Liver (tissue), 9 donors: ENCODE measurements around the gene GLOD5. TPM values are rescaled to one million over a fixed set of nuclear protein-coding genes. Genes with fewer than 3 reads are reported as not detected.

Experiments used
- DNase-seq: peaks from one replicate; pipeline ENCODE4 v3.0.0-alpha.2; 2017; ENCODE audit warnings: low spot score
- H3K27ac ChIP-seq, 2 donors: one replicate each; pipeline ENCODE4 v1.7.0; 2013; ENCODE audit warnings: inconsistent platforms in 2 of 2, low read length in 2 of 2, control low read depth in 1 of 2, low read depth in 1 of 2, mild to moderate bottlenecking in 1 of 2
- H3K27me3 ChIP-seq, 4 donors: one replicate each; pipeline versions ENCODE4 v1.6.1 to v1.7.0; 2013; ENCODE audit warnings: low read length in 3 of 4, inconsistent platforms in 1 of 4, mild to moderate bottlenecking in 1 of 4, moderate library complexity in 1 of 4; ENCODE audit not compliant: control insufficient read depth in 4 of 4, insufficient read depth in 4 of 4
- H3K36me3 ChIP-seq, 4 donors: one replicate each; pipeline versions ENCODE4 v1.6.1 to v1.7.0; 2013; ENCODE audit warnings: low read length in 3 of 4, mild to moderate bottlenecking in 3 of 4, low read depth in 1 of 4, moderate library complexity in 1 of 4; ENCODE audit not compliant: control insufficient read depth in 4 of 4, insufficient read depth in 3 of 4
- H3K4me1 ChIP-seq, 4 donors: one replicate each; pipeline versions ENCODE4 v1.6.1 to v1.7.0; 2013; ENCODE audit warnings: low read length in 3 of 4, mild to moderate bottlenecking in 3 of 4, moderate library complexity in 1 of 4; ENCODE audit not compliant: control insufficient read depth in 4 of 4, insufficient read depth in 4 of 4
- H3K4me3 ChIP-seq, 3 donors: one replicate each; pipeline versions ENCODE4 v1.6.1 to v1.7.0; 2013; ENCODE audit warnings: low read length in 3 of 3, control low read depth in 1 of 3, low read depth in 1 of 3, mild to moderate bottlenecking in 1 of 3
- H3K9ac ChIP-seq, 2 donors: one replicate each; pipeline ENCODE4 v1.7.0; 2013; ENCODE audit warnings: low read length in 2 of 2, mild to moderate bottlenecking in 2 of 2, moderate library complexity in 2 of 2, control low read depth in 1 of 2, low read depth in 1 of 2
- H3K9me3 ChIP-seq, 4 donors: one replicate each; pipeline versions ENCODE4 v1.6.1 to v1.7.0; 2013; ENCODE audit warnings: low read length in 3 of 4; ENCODE audit not compliant: control insufficient read depth in 4 of 4
- ATF3 ChIP-seq: IDR thresholded peaks from 2 replicates; pipeline ENCODE4 v1.6.1; 2016; ENCODE audit warnings: antibody characterized with exemption
- CTCF ChIP-seq: fragments of 150-350 bp; IDR thresholded peaks from 2 replicates; pipeline ENCODE4 v1.5.1; 2017; ENCODE audit warnings: improper control_type of control experiment, low read depth, low read length; ENCODE audit not compliant: missing input control
- EGR1 ChIP-seq, 2 donors: IDR thresholded peaks; 2 replicates each; pipeline ENCODE4 v1.6.1; 2016 to 2018; ENCODE audit warnings: antibody characterized with exemption in 2 of 2, low read depth in 2 of 2
- FOXA1 ChIP-seq: IDR thresholded peaks from 2 replicates; pipeline ENCODE4 v1.6.1; 2016; ENCODE audit warnings: antibody characterized with exemption
- FOXA2 ChIP-seq: IDR thresholded peaks from 2 replicates; pipeline ENCODE4 v1.6.1; 2016; ENCODE audit warnings: antibody characterized with exemption
- GABPA ChIP-seq, 2 donors: IDR thresholded peaks in 1 of 2; conservative IDR thresholded peaks in 1 of 2; 2 replicates each; pipeline ENCODE4 v1.6.1; 2016; ENCODE audit warnings: antibody characterized with exemption in 2 of 2, mild to moderate bottlenecking in 1 of 2, moderate library complexity in 1 of 2
- HNF4A ChIP-seq, 2 donors: conservative IDR thresholded peaks; 2 replicates each; pipeline ENCODE4 v1.6.1; 2016; ENCODE audit warnings: antibody characterized with exemption in 2 of 2, mild to moderate bottlenecking in 2 of 2
- HNF4G ChIP-seq: IDR thresholded peaks from 2 replicates; pipeline ENCODE4 v1.6.1; 2016; ENCODE audit warnings: antibody characterized with exemption
- JUND ChIP-seq, 2 donors: IDR thresholded peaks; 2 replicates each; pipeline ENCODE4 v1.6.1; 2016; ENCODE audit warnings: antibody characterized with exemption in 2 of 2
- MAX ChIP-seq: IDR thresholded peaks from 2 replicates; pipeline ENCODE4 v1.6.1; 2016; ENCODE audit warnings: antibody characterized with exemption
- NR2F2 ChIP-seq: IDR thresholded peaks from 2 replicates; pipeline ENCODE4 v1.6.1; 2016; ENCODE audit warnings: antibody characterized with exemption
- RAD21 ChIP-seq, 2 donors: IDR thresholded peaks; 2 replicates each; pipeline ENCODE4 v1.6.1; 2016; ENCODE audit warnings: antibody characterized with exemption in 2 of 2, mild to moderate bottlenecking in 2 of 2
- REST ChIP-seq: IDR thresholded peaks from 2 replicates; pipeline ENCODE4 v1.6.1; 2016; ENCODE audit warnings: antibody characterized with exemption, mild to moderate bottlenecking
- RXRA ChIP-seq, 2 donors: IDR thresholded peaks; 2 replicates each; pipeline ENCODE4 v1.6.1; 2017 to 2018; ENCODE audit warnings: antibody characterized with exemption in 2 of 2, mild to moderate bottlenecking in 1 of 2
- SP1 ChIP-seq: IDR thresholded peaks from 2 replicates; pipeline ENCODE4 v1.6.1; 2018; ENCODE audit warnings: antibody characterized with exemption, mild to moderate bottlenecking
- TAF1 ChIP-seq: conservative IDR thresholded peaks from 2 replicates; pipeline ENCODE4 v1.6.1; 2016; ENCODE audit warnings: antibody characterized with exemption, mild to moderate bottlenecking
- YY1 ChIP-seq: IDR thresholded peaks from 2 replicates; pipeline ENCODE4 v1.6.1; 2016; ENCODE audit warnings: antibody characterized with exemption, mild to moderate bottlenecking
- ZBTB33 ChIP-seq: IDR thresholded peaks from 2 replicates; pipeline ENCODE4 v1.6.1; 2016; ENCODE audit warnings: antibody characterized with exemption
- WGBS: extraction: QIAGEN DNeasy Blood & Tissue Kit; methylation state at CpG from one replicate; pipeline ENCODE4 v1.1.7; 2013; 5-methylcytosine and 5-hydroxymethylcytosine counted together
- polyA plus RNA-seq, 2 donors: library from polyadenylated mRNA; stranded (reverse) in 1 of 2; unstranded in 1 of 2; fragments of 200-250 nt in 1 of 2; fragments of >200 nt in 1 of 2; fragmentation: Nextera tagmentation in 1 of 2; extraction: Ambion mirVana in 1 of 2; gene quantifications; one replicate each; pipeline versions ENCODE4 v1.2.1 to v1.2.3, GENCODE V29; 2013 to 2015
- total RNA-seq, 2 donors: library from RNA; depleted of rRNA; stranded (reverse); fragments of >200 nt; gene quantifications; one replicate each; pipeline ENCODE4 v1.2.3, GENCODE V29; 2014
- donor health status: healthy.
- donor health status: healthy.
- donor health status: healthy.
- donor health status: healthy.
- donor health status: healthy.

Gene GLOD5
- total and polyA plus RNA-seq, 4 donors: 0.67 to 3.4 (median 2.1) TPM; not detected in 1

- TF ChIP-seq MAX (no peak), ZBTB33 (no peak), RXRA (IDR thresholded peaks at IDR 0.05) (no peak), HNF4G (no peak), JUND (IDR thresholded peaks at IDR 0.05) (no peak), FOXA1 (no peak), RAD21 (IDR thresholded peaks at IDR 0.05) (no peak), YY1 (no peak), ATF3 (no peak), REST (no peak), GABPA (IDR thresholded peaks at IDR 0.05 in 1 of 2, conservative IDR thresholded peaks at IDR 0.05 in 1 of 2) (no peak), HNF4A (conservative IDR thresholded peaks at IDR 0.05) (no peak), EGR1 (IDR thresholded peaks at IDR 0.05; ENCODE audit: low read depth in 2 of 2) (no peak), FOXA2 (no peak), TAF1 (no peak)
- Histone ChIP-seq H3K4me3 (no peak overlapping the region), H3K27me3 (no peaks in the 10 kb centered on the region), H3K27ac (no peak overlapping the region), H3K9ac (no peak overlapping the region), H3K9me3 (peaks cover 0 to 2% (median 0%) of the 10 kb centered on the region in 4 donors), H3K4me1 (no peaks in the 10 kb centered on the region), H3K36me3 (no peaks in the 10 kb centered on the region)
- 84% methylated on average over 2 of the region's 2 CpGs for WGBS
- no peak for DNase-seq
Observed at GRCh38 chrX:48719958-48720357, 41.6 kb upstream of the GLOD5 start.

GRCh38 chrX:48720577-48721250 lies 40.8 kb upstream of the GLOD5 start:
- no peak for TF ChIP-seq MAX
- TF ChIP-seq HNF4A (conservative IDR thresholded peaks at IDR 0.05): no peak
- TF ChIP-seq HNF4G: no peak
- no peak for TF ChIP-seq NR2F2
- TF ChIP-seq SP1: no peak
- TF ChIP-seq JUND (IDR thresholded peaks at IDR 0.05): no peak
- TF ChIP-seq RAD21 (IDR thresholded peaks at IDR 0.05): no peak
- TF ChIP-seq CTCF: no peak
- TF ChIP-seq RXRA (IDR thresholded peaks at IDR 0.05): no peak
- TF ChIP-seq FOXA1: no peak
- no peak for TF ChIP-seq GABPA (IDR thresholded peaks at IDR 0.05 in 1 of 2, conservative IDR thresholded peaks at IDR 0.05 in 1 of 2)
- no peak for TF ChIP-seq ATF3
- TF ChIP-seq YY1: no peak
- TF ChIP-seq TAF1: no peak
- no peak for DNase-seq
- 91% methylated on average over 4 of the region's 4 CpGs for WGBS
- H3K27me3 ChIP-seq: no peaks in the 10 kb centered on the region
- peaks cover 0 to 2% (median 0%) of the 10 kb centered on the region in 4 donors for H3K9me3 ChIP-seq
- no peak overlapping the region for H3K9ac ChIP-seq
- H3K4me3 ChIP-seq: no peak overlapping the region
- no peaks in the 10 kb centered on the region for H3K36me3 ChIP-seq
- no peak overlapping the region for H3K27ac ChIP-seq
- no peaks in the 10 kb centered on the region for H3K4me1 ChIP-seq
